H9 (cell line): Measurements from ENCODE around the gene POP4. TPM values are rescaled to one million over a fixed set of nuclear protein-coding genes. Genes with fewer than 3 reads are reported as not detected.
A peak's percentile ranks its signal among the peaks of the same experiment; 100 is the strongest.

ENCODE experiments used
- DNase-seq: peaks from one replicate; pipeline ENCODE4 v3.0.0-alpha.2; 2017
- H2AFZ ChIP-seq: one replicate; pipeline ENCODE4 v1.6.1; 2013; ENCODE audit warnings: mild to moderate bottlenecking, low read length, control low read depth, moderate library complexity
- H2AK5ac ChIP-seq: 2 replicates; pipeline ENCODE4 v1.6.1; 2013; ENCODE audit warnings: low read length, control low read depth, mixed read lengths; ENCODE audit not compliant: insufficient read length
- H2BK120ac ChIP-seq: one replicate; pipeline ENCODE4 v1.6.1; 2013; ENCODE audit warnings: low read depth, mild to moderate bottlenecking, low read length, control low read depth, inconsistent platforms; ENCODE audit not compliant: poor library complexity, severe bottlenecking
- H2BK12ac ChIP-seq: 2 replicates; pipeline ENCODE4 v1.6.1; 2013; ENCODE audit warnings: low read length, control low read depth, mixed read lengths, low read depth; ENCODE audit not compliant: insufficient read length
- H2BK15ac ChIP-seq: 2 replicates; pipeline ENCODE4 v1.6.1; 2013; ENCODE audit warnings: low read depth, low read length, control low read depth
- H2BK20ac ChIP-seq: one replicate; pipeline ENCODE4 v1.6.1; 2013; ENCODE audit warnings: low read depth, mild to moderate bottlenecking, low read length, control low read depth, inconsistent platforms; ENCODE audit not compliant: poor library complexity, severe bottlenecking
- H2BK5ac ChIP-seq: 2 replicates; pipeline ENCODE4 v1.6.1; 2013; ENCODE audit warnings: low read length, control low read depth, mixed read lengths; ENCODE audit not compliant: insufficient read length
- H3K14ac ChIP-seq: 2 replicates; pipeline ENCODE4 v1.6.1; 2013; ENCODE audit warnings: low read length, control low read depth; ENCODE audit not compliant: insufficient read depth
- H3K18ac ChIP-seq: 2 replicates; pipeline ENCODE4 v1.6.1; 2013; ENCODE audit warnings: low read depth, mild to moderate bottlenecking, mixed read lengths, low read length, control low read depth; ENCODE audit not compliant: insufficient read length
- H3K23ac ChIP-seq: 2 replicates; pipeline ENCODE4 v1.6.1; 2013; ENCODE audit warnings: low read length, control low read depth, mixed read lengths, low read depth; ENCODE audit not compliant: insufficient read length
- H3K23me2 ChIP-seq: 2 replicates; pipeline ENCODE4 v1.6.1; 2013; ENCODE audit warnings: low read depth, mild to moderate bottlenecking, mixed read lengths, low read length, control low read depth; ENCODE audit not compliant: insufficient read length, poor library complexity, severe bottlenecking
- H3K27ac ChIP-seq: 2 replicates; pipeline ENCODE4 v1.5.1; 2013; ENCODE audit warnings: low read length, control low read depth, mixed read lengths, low read depth; ENCODE audit not compliant: insufficient read length
- H3K27me3 ChIP-seq: 2 replicates; pipeline ENCODE4 v1.6.1; 2013; ENCODE audit warnings: low read length, control low read depth, inconsistent platforms; ENCODE audit not compliant: insufficient read depth
- H3K4ac ChIP-seq: 2 replicates; pipeline ENCODE4 v1.6.1; 2013; ENCODE audit warnings: low read depth, mild to moderate bottlenecking, control low read depth, inconsistent platforms, low read length, moderate library complexity
- H3K4me1 ChIP-seq: 2 replicates; pipeline ENCODE4 v1.6.1; 2013; ENCODE audit warnings: low read length, control low read depth, inconsistent platforms; ENCODE audit not compliant: insufficient read depth
- H3K4me2 ChIP-seq: 2 replicates; pipeline ENCODE4 v1.6.1; 2013; ENCODE audit warnings: low read length, control low read depth, mixed read lengths; ENCODE audit not compliant: insufficient read length, insufficient read depth
- H3K56ac ChIP-seq: 2 replicates; pipeline ENCODE4 v1.6.1; 2013; ENCODE audit warnings: low read depth, mild to moderate bottlenecking, mixed read lengths, low read length, control low read depth; ENCODE audit not compliant: insufficient read length
- H3K79me1 ChIP-seq: 2 replicates; pipeline ENCODE4 v1.6.1; 2013; ENCODE audit warnings: low read depth, mild to moderate bottlenecking, moderate library complexity, low read length, control low read depth, inconsistent platforms; ENCODE audit not compliant: insufficient read depth, poor library complexity, severe bottlenecking
- H3K79me2 ChIP-seq: 2 replicates; pipeline ENCODE4 v1.6.1; 2013; ENCODE audit warnings: low read length, control low read depth, inconsistent platforms; ENCODE audit not compliant: insufficient read depth
- H3K9ac ChIP-seq: 2 replicates; pipeline ENCODE4 v1.6.1; 2013; ENCODE audit warnings: low read length, control low read depth, mixed read lengths; ENCODE audit not compliant: insufficient read length; ENCODE audit errors: extremely low read depth
- H3K9me3 ChIP-seq: one replicate; pipeline ENCODE4 v1.6.1; 2013; ENCODE audit warnings: low read depth, low read length, inconsistent platforms; ENCODE audit not compliant: control insufficient read depth
- H3T11ph ChIP-seq: one replicate; pipeline ENCODE4 v1.6.1; 2013; ENCODE audit warnings: mild to moderate bottlenecking, low read length, control low read depth, inconsistent platforms
- H4K20me1 ChIP-seq: one replicate; pipeline ENCODE4 v1.6.1; 2013; ENCODE audit not compliant: control insufficient read depth, insufficient read length, insufficient read depth
- H4K5ac ChIP-seq: 2 replicates; pipeline ENCODE4 v1.6.1; 2013; ENCODE audit warnings: low read depth, mild to moderate bottlenecking, mixed read lengths, low read length, control low read depth; ENCODE audit not compliant: insufficient read length
- H4K8ac ChIP-seq: replicated peaks from 2 replicates; pipeline ENCODE4 v1.6.1; 2013; ENCODE audit warnings: low read length, control low read depth, mixed read lengths, low read depth; ENCODE audit not compliant: insufficient read length
- H4K91ac ChIP-seq: 2 replicates; pipeline ENCODE4 v1.6.1; 2013; ENCODE audit warnings: low read depth, mild to moderate bottlenecking, moderate library complexity, mixed read lengths, low read length, control low read depth; ENCODE audit not compliant: insufficient read length
- H3K27ac Mint-ChIP-seq, 3 experiments: 2 replicates in 2 of 3; 3 replicates in 1 of 3; pipeline ENCODE4 v1.8.0; 2020 to 2021; ENCODE audit warnings: mixed read lengths in 3 of 3, mild to moderate bottlenecking in 1 of 3, moderate library complexity in 1 of 3
- H3K27me3 Mint-ChIP-seq: 2 replicates; pipeline ENCODE4 v1.8.0; 2021; ENCODE audit warnings: low read depth, mild to moderate bottlenecking, moderate library complexity, mixed read lengths
- H3K36me3 Mint-ChIP-seq, 3 experiments: 2 replicates in 2 of 3; 3 replicates in 1 of 3; pipeline ENCODE4 v1.8.0; 2020 to 2021; ENCODE audit warnings: low read depth in 3 of 3, mixed read lengths in 3 of 3; ENCODE audit not compliant: insufficient read depth in 1 of 3
- H3K4me1 Mint-ChIP-seq, 2 experiments: 2 replicates each; pipeline ENCODE4 v1.8.0; 2020; ENCODE audit warnings: mixed read lengths in 2 of 2
- H3K4me3 Mint-ChIP-seq, 2 experiments: 2 replicates in 1 of 2; 3 replicates in 1 of 2; pipeline ENCODE4 v1.8.0; 2020 to 2021; ENCODE audit warnings: mild to moderate bottlenecking in 2 of 2, mixed read lengths in 2 of 2, moderate library complexity in 1 of 2
- H3K9me3 Mint-ChIP-seq, 2 experiments: 2 replicates in 1 of 2; 3 replicates in 1 of 2; pipeline ENCODE4 v1.8.0; 2020; ENCODE audit warnings: mild to moderate bottlenecking in 2 of 2, mixed read lengths in 2 of 2, moderate library complexity in 1 of 2
- WGBS: extraction: QIAGEN DNeasy Blood & Tissue Kit; methylation state at CpG from one replicate; pipeline ENCODE4 v1.1.7; 2013; ENCODE audit warnings: missing lambda C conversion rate, low lambda C conversion rate, mixed read lengths; ENCODE audit not compliant: insufficient read length; ENCODE audit errors: extremely low coverage; 5-methylcytosine and 5-hydroxymethylcytosine counted together
- total RNA-seq: library from RNA; stranded (reverse); gene quantifications from 2 replicates; pipeline ENCODE4 v1.2.1, GENCODE V29; 2021
- TF ChIP-seq, protein P1 (sequence below): fragments of 200-600 bp; sonication (generic); conservative IDR thresholded peaks from 3 replicates; pipeline ENCODE4 v1.8.0; 2021; ENCODE audit warnings: antibody characterized with exemption, mild to moderate bottlenecking

POP4 gene
- total RNA-seq, 1 experiment from 2014 or later = 51.4 TPM

DNA sequence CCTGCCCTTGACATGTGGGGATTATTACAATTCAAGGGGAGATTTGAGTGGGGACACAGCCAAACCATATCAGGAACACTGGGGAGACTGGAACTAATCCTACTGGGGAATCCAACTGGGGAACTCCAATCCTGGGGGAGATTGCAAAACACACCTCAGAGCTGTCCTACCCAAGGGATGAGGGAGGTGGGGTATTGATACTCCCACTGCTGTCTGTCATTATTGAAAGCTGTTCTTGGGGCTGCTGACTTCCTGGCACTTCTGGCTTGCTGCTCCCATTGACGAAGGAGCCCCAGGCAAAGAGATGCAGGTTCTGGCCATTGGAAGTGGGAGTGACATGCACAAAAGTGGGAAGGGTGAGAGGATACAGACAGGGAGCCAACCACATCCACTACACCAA, 24.7 kb upstream of the POP4 start:
- H3K4ac ChIP-seq = no peak overlapping the region
- Mint-ChIP-seq H3K27ac (no peak overlapping the region), H3K27me3 (peaks cover 69% of the 10 kb centered on the region), H3K4me3 (no peak overlapping the region), H3K4me1 (peaks cover 8 to 10% of the 10 kb centered on the region in 2 experiments), H3K9me3 (no peaks in the 10 kb centered on the region; a peak in 1 of 5 replicates), H3K36me3 (no peaks in the 10 kb centered on the region; a peak in 1 of 7 replicates)
- H3K23me2 ChIP-seq = no peaks in the 10 kb centered on the region
- H2BK120ac ChIP-seq = no peak overlapping the region
- no CpG with 5 or more reads among the region's 1 CpG for WGBS
- H3K14ac ChIP-seq = no peak overlapping the region
- no peak overlapping the region for H2AK5ac ChIP-seq
- no peak overlapping the region for H2AFZ ChIP-seq
- no peak overlapping the region for H3T11ph ChIP-seq
- TF ChIP-seq, protein P1, sequence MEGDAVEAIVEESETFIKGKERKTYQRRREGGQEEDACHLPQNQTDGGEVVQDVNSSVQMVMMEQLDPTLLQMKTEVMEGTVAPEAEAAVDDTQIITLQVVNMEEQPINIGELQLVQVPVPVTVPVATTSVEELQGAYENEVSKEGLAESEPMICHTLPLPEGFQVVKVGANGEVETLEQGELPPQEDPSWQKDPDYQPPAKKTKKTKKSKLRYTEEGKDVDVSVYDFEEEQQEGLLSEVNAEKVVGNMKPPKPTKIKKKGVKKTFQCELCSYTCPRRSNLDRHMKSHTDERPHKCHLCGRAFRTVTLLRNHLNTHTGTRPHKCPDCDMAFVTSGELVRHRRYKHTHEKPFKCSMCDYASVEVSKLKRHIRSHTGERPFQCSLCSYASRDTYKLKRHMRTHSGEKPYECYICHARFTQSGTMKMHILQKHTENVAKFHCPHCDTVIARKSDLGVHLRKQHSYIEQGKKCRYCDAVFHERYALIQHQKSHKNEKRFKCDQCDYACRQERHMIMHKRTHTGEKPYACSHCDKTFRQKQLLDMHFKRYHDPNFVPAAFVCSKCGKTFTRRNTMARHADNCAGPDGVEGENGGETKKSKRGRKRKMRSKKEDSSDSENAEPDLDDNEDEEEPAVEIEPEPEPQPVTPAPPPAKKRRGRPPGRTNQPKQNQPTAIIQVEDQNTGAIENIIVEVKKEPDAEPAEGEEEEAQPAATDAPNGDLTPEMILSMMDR = no peak
- no peaks in the 10 kb centered on the region for H4K20me1 ChIP-seq
- H3K18ac ChIP-seq = no peak overlapping the region
- H3K27ac ChIP-seq = no peak overlapping the region
- H2BK15ac ChIP-seq = no peak overlapping the region; the same call in 1 of the 2 replicates
- H3K27me3 ChIP-seq = no peaks in the 10 kb centered on the region
- no peak overlapping the region for H2BK5ac ChIP-seq
- no peak overlapping the region for H3K4me2 ChIP-seq
- H3K79me1 ChIP-seq = no peaks in the 10 kb centered on the region
- H3K9ac ChIP-seq = no peak overlapping the region
- no peaks in the 10 kb centered on the region for H3K4me1 ChIP-seq
- no peak overlapping the region for H2BK12ac ChIP-seq
- H3K79me2 ChIP-seq = no peaks in the 10 kb centered on the region
- no peak overlapping the region for H4K8ac ChIP-seq
- H4K91ac ChIP-seq = no peak overlapping the region
- H4K5ac ChIP-seq = no peak overlapping the region
- peak; percentile 3 for DNase-seq
- no peak overlapping the region for H3K56ac ChIP-seq
- no peak overlapping the region for H3K23ac ChIP-seq
- no peaks in the 10 kb centered on the region for H3K9me3 ChIP-seq
- no peak overlapping the region for H2BK20ac ChIP-seq
